Caco-2 (cell line): ENCODE results near the gene NIM1K. TPM values are rescaled to one million over a fixed set of nuclear protein-coding genes. Genes with fewer than 3 reads are reported as not detected.

Experiments
- total RNA-seq: library from RNA; stranded (reverse); gene quantifications from 2 replicates; pipeline ENCODE4 v1.2.3, GENCODE V29; 2022

NIM1K gene
- total RNA-seq, 1 experiment from 2014 or later = not detected

Other genes with a start within 250 kb of the NIM1K start
- 3.1 and 4.1 TPM in 2 replicates for gene ANXA2R, start 151.9 kb upstream of the NIM1K start, total RNA-seq
- 53.6 and 53.7 TPM in 2 replicates for gene ZNF131, start 71.3 kb upstream of the NIM1K start, total RNA-seq
- 205 and 211 TPM in 2 replicates for gene HMGCS1, start 121.2 kb downstream of the NIM1K start, total RNA-seq
- gene CCL28, start 220.2 kb downstream of the NIM1K start, total RNA-seq = 5.5 and 8.6 TPM in 2 replicates